NCI-H82 treated with DMSO at 0.1 percent for 48 hours (cell line): ENCODE results near the gene DLGAP4.
A peak's percentile ranks its signal among the peaks of the same experiment; 100 is the strongest.
"Not testable (repeated sequence)": the region's sequence is repeated elsewhere in the genome, so short reads cannot be mapped to it uniquely, and the experiment has no call there.

Experiments used
- DNase-seq: peaks from one replicate; lab custom pipeline; 2025; ENCODE audit not compliant: unreplicated experiment; lab: John Stamatoyannopoulos, UW

Gene DLGAP4

DNA sequence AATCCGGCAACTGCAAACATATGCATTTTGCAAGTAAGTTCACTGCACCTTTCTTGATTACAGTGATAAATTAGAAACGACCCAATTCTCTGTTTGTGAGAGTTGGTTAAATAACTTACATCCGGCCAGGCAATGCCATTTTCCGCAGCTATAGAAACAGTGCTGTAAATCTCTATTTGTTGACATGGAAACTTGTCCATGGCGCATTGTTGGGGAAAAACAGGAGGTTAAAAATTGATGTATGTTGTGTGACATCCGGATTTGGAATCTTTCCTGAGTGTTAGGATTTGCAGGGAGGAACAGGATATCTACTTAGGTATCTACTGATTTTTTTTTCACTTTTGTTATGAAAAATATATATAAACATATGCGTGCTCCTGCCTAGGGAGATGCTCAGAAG is 66.5 kb downstream of the DLGAP4 start:
- DNase-seq = no peak

DNA sequence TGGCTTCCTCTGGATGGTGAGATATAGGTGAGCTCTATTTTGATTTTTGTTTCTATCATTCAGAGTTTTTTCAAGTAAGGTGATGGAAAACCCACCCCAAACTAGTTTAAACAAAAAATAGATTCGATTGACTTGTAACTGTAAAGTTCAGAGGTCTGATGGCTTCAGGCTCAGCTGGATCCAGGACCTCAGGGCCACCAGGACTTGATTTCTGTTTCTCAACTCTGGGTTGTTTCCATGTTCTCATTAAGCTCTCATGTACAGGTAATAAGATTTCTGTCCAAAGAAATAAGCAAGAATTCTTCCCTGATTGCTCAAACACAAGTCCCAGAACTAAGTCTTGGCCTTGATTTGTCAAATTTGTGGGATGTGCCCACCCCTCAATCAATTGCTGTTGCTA is 67.0 kb downstream of the DLGAP4 start:
- no peak for DNase-seq

DNA sequence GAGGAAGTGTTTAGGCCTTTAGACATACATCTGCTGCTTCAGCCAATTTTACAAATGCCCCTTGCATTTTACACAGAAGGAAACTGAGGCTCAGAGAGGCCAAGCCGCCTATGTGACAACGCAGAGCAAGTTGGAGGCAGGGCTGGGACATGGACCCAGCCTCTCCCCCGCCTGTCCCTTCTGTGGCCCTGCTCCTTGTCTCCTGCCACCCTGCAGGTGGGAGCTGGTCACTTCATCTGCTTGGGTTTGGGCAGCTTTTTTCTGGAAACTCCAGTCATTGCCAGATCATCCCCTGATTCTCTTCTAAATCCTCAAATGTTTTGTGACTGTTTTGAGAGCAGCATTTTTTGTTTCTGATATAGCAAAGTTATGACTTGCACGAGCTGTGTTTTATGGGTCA is 68.9 kb downstream of the DLGAP4 start:
- no peak for DNase-seq

DNA sequence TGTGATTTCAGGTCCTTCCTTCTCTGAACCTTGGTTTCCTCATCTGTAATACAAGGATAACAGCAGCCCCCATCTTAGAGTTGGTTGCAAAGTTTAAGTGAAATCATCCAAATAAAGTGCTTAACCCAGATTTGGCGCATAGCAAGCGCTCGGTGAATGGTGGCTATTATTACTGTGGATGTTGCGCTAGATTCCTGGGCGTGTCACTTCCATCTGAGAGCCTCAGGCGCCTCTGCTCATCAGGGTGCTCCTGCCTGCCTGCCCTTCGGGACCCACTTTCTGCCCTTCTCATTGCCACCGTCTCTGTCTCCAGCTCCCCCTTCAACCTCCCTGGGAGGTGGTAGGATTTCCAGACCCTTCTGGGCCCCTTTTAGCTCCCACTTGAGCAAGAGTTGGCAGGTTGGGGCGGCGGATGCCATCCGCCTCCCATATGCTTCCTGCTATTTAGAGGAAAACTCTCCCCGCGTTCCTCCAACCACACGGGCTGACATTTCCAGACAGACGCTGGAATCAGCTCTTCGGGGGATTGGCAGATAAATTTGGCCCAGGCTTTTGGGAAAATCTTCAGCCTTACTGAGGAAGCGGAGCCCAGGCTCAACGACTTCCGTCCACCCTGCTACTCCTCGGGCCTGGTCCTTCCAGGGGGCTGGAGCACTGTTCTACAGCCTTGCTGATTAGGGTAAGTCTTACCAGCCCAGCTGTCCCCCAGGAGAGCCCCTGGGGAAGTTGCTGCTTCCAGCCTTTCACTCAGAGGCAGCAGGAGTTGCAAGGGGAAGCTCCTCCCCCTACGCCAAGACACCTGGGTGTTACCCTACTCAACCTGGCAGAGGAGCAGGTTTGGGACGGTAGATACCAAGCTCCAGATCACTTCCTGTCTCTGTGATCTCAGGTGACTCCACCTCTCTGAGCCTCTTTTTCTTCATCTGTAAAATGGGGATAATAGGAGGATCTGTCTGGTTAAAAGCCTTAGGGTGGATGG is 71.5 kb downstream of the DLGAP4 start:
- DNase-seq = no peak

DNA sequence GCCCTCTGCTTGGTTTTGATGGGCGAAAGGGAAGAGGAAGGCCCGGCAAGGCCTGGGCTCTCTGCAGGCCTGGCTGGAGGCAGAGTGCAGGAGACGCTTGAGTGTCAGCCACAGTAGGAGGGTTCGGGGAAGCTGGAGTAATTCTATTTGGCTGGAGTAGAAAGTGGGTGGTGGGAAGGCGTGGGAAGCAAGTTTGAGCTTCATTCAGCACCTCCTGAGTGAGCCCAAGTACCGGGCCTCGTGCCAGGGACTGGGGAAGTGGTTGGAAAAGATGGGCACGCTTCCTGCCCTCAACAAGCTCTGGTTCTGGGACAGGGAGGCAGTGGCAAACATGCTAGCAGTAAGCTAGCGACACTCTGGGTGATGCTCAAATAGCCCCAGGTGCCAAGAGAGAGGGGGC is 72.5 kb downstream of the DLGAP4 start:
- DNase-seq = no peak

DNA sequence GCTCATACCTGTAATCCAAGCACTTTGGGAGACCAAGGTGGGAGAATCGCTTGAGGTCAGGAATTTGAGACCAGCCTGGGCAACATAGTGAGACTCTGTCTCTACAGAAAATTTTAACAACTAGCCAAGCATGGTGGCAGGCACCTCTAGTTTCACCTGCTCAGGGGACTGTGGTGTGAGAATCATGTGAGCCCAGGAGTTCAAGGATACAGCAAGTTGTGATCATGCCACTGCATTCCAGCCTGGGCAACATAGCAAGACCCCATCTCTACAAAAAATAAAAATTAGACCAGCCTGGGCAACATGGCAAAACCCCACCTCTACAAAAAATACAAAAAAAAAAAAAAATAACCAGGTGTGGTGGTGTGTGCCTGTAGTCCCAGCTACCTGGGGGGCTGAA is 73.8 kb downstream of the DLGAP4 start:
- not testable (repeated sequence) for DNase-seq

DNA sequence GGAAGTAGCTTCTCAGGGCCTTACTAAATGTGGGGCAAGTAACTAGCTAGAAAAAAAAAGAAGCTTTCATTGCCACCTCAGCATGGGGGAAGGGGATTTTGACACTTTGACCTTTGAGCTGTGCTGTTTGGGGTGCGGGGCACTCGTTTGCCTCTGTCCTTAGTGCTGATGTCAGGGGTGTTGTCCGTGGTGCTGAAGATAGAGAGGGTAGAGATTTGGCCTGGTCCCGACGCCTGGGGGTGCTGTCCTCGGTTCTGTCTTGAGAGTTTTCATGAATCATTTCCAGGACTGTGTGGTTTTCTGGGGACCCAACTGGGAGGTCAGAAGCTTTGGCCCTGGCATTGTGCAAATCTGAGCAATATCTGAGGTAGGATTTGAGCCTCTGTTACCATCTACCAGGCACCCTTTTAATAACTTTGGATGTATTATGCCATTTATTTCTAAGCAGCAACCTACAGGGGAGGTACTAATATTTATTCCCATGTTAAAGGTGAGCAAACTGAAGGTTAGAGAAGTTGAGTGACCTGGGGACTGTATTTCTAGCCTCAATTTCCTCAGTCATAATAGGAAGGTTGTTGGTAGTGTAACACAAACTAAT is 78.0 kb downstream of the DLGAP4 start:
- no peak for DNase-seq

DNA sequence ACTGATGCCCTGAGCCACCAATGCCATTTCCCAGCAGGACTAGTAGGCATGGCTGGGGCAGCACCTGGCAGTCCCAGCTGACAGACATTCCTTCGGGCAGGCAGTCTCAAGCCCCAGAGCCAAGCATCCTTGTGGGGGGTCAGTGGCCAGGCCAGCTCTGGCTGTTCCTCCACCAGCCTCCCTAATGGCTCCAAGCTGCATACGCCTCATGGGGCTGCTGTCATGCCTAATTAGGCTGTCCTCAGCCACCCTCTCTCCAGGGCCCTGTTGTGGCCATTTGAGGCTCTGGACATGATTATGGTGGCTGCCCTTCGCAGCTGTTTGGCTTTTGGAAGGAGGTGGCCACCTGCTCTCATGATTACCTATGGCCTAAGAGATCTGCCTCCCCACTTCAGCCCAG is 79.4 kb downstream of the DLGAP4 start:
- no peak for DNase-seq

DNA sequence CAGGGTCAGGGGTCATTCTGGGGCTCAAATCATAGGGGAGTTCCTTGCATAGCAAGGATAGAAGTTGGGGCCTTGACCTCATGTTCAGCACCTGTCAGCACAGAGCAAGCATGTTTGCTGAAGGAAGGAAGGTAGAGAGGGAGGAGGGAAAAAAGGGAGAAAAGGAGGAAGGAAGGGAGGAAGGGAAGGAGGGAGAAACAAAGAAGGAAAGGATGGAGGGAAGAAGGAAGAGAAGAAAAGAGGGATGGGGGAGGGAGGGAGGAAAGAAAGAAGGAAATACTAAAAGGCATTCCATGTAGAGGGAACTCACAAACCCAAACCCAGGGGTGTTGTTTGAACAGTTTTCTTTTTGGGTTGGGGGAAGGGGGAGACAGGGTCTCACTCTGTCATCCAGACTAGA is 80.1 kb downstream of the DLGAP4 start:
- DNase-seq = no peak

DNA sequence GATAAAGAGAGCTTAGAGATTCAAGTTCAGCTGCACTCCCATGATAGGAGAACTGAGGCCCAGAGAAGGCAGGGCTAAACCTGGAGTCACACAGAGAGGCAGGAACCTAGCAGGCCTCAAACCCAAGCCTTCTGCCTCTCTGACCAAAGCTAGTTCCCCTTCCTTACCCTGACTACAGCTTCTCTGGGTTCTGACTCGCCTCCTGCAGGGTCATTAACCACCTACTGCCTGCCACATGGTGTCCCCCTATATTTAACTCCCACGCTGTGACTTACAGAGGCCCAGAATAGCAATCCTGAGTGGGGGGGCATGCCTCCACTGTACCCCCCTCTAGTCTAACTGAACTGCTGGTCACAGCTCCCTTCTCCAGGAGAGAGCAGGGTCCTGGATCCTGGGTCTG is 84.1 kb downstream of the DLGAP4 start:
- DNase-seq = no peak

DNA sequence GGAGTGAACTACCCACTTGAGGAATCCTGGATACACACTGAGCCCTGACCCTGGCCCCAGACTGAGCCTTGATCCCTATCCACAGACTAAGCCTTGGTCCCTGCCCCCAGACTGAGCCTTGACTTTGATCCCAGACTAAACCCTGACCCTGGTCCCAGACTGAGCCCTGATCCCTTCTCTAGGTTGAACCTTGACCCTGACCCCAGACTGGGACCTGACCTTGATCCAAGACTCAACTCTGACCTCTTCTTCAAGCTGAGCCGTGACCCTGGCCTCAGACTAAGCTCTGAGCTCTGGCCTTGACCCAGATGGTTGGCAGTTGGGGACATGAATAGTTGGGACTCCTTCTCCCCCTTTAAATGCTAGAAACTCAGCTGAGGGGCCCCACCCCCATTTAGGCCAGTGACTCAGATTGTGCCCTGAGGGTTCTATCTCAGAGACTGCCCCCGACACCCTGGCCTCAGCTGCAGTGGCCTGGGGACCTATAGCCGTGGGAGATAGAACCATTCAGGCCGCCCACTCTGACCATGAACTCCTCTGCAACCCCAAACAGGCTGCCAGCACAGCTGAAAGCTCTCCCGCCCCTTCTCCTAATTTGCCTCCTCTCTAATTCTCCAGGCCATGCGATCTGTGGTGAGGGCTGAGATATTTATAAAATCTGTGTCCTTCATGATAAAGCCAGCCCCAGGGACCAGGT is 84.7 kb downstream of the DLGAP4 start:
- DNase-seq = no peak

DNA sequence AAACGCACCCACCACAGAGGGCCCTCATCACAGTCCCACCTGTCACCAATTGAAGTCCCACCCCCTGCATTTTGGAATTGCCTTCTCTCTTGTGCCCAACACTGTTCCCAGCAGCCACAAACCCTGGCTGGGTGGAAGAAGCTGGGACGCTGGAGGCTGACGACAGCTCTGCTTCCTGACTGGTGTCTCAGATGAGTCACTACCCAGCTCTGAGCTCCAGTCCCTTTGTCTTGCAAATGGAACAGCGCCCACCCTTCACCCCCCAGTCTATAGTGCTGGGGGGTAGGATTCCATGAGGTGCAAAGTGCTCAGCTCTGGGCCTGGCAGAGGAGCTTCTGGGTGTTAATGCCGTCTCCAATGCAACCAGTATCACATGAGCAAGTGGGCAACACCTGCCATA is 85.3 kb downstream of the DLGAP4 start:
- DNase-seq = no peak

DNA sequence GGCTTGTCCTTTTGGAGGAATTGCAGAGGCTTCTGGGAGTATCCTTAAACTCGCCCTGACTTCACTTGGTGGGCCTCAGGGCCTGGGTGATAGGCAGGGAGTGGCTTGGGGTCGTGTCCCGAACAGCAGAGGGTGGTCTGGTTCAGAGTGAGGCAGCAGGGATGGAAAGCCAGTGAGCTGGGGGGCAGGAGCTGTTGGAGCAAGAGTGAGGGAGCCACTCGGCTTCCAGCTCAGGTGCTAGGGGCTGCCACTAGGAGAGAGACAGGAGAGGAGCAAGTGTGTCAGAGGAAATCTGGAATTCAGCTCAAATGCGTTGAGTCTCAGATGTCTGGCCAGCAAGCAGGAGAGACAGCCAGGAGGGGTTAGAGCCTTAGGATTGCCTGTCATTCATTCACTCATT is 85.8 kb downstream of the DLGAP4 start:
- no peak for DNase-seq

DNA sequence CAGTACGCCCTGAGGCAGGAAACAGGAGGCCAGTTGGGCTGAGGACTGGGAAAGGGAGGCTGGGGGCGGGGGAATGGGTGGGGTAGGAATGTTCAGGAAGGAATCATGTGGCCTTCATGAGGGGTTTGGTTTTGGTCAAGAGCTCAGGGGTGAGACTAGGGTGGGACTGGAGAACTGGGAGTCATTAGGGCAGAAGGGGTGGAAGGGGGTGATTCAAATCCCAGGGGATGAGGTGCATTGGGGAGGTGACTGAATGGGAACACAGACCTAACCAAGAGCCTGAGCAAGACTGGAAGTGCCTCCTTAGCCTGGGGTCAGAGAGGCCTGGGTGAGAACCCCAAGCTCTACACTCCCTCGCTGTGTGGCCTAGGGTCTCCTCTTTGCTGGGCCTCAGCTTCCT is 86.8 kb downstream of the DLGAP4 start:
- DNase-seq = no peak

DNA sequence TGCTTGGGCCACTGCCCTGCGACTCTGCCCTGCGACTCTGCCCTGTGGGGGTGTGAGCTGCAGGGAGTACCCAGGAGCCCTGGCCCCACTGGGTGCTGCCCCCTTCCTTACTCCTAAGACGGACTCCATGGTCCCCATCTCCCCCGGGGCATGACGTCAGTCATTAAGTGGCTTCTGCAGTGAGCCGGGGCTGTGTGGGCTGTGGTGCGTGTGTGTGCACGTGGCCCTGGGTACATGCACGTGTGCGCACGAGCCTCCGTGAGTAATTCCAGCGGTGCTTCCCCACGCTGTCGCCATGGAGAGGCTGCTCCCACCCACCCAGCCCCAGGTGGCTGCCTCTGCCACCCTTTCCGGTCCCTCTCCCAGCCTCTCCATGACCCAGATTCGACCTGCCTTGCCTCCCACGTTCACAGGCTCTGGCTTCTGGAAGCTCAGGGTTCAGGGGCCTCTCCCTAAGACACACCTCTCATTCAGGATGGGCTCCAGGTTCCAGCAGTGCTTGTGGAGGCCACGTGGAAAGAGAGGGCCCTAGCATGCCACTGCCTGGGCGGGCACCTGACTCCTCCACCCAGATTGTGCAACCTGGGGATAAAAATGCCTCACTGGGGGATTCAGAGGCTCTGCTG is 88.3 kb downstream of the DLGAP4 start:
- DNase-seq = no peak

DNA sequence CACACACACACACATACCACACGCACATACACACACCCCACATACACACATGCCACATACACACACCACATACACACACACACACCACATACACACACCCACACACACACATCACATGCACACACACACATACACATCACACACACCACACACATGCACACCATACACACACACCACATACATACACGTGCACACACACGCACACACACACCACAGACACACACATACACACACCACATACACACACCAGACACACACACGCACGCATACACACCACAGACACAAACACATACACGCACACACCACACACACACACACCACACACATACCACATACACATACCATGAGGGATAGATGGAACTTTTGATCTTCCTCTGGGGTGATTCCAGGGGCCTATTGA is 90.2 kb downstream of the DLGAP4 start:
- DNase-seq = no peak

DNA sequence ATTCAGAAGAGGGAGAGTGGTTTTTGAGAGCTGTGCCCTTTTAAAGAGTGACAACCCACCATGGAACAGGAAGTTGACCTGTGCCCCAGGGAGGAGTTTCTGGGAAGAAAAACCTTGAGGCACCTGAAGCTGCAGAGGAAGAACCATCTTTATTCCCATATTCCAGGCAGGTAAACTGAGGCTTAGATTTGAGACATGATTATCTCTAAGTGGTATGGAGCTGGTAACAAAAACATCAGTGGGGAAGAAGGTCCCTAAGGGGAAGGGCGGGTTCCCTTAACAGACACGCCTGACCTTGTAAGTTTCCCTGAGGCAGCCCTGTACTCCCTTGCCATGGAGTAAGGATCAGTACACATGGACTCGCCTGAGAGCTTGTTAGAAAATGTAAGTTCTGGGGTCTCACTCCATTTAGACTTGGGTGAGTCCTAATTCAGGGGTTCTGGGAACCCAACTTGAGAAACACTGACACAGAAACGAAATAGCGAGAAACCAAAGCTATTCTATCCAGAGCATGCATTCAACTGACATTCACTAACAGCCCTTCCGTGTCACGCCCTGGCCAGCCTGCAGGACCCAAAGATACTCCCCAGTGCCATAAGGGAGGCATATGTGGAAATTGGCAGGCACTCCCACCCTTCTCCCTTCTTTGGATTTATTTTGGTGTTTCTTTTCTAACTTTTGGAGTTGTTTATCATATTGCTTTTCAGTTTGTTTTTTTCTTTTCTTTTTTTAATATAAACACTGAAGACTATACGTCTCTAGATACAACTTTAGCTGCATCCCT is 90.9 kb downstream of the DLGAP4 start:
- no peak for DNase-seq

DNA sequence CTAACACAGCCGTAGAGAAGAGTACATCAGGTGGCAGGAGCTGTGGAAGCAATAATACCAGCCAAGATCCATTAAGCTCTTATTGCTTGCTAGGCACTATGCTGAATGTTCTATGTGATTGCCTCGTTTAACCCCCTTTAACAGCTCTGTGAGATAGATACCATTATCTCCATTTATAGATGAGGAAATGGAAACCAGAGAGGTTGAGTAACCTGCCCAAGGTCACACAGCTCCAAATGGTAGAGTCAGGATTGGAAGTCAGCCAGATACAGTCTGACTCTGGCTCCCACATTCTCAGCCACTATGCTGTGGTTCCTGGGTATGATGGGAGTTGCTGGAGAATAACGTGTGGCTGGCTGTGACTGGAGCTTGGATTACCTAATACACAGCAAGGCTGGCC is 92.4 kb downstream of the DLGAP4 start:
- no peak for DNase-seq

DNA sequence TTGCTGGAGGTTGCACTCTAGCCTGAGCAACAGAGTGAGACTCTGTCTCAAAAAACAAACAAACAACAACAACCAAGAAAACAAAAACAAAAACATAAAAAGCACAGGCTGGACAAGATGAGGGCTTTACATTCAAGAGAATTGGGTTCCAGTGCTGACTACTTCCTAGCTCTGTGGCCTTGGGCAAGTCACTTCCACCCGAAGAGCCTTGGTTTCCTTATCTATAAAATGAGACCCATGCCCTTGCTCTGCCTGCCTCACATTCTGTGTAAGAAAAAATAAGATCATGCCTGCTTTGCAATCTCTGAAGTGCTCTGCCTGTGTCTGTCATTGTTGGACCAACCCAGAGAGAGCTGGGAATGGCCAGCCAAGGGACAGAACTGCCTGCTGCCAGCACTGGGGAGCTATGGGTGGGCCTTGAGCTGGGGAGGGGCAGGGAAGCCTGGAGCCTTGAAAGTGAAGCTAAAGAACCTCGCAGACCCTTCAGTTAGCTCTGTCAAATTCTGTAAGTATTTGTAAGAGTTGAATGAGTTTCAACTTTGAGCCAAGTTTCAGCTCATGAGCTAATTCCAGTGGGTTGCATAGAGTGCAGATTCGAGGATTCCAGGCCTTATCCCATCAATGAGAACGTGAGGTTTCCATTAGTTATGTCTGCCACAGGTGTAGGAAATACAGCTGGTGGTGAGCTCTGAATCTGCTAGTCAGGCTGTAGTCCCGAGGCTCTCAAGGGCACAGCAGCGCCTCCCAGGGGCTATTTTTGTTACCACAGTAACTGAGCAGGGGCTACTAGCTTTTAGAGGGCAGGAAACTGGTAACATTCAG is 93.2 kb downstream of the DLGAP4 start:
- peak; percentile 57 for DNase-seq

DNA sequence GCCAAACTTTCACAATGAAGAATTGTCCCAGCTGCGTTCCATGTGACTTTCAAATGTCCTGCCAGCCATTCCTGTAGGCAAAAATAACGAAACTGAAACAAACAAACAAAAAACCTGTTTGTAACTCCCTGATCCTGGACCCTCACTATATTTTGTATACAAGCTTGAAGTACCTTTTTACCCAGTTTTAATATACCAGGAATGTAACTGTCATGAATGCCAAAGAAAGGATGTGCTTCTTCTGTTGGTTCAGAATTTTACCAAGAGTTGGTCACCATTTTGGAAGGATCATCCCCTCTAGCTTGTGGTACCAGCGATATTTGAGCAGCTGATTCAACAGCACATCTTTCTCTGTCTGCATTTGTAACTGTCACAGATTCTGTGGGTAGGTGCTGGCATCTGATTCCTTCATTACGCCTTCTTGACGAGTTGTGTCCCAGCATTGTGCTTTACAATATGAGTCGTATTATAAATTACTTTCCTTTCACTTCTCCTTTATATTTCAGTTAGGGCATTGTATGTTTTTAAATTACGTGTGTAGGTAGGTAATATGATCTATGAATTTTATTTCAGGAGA is 93.9 kb downstream of the DLGAP4 start:
- DNase-seq = no peak
